Esophagus muscularis mucosa (tissue), 4 donors: Measurements from ENCODE around the gene CNTNAP2.

Experiments used
- EP300 ChIP-seq: sonication (generic); formaldehyde crosslinking; IDR thresholded peaks from one replicate; pipeline ENCODE4 v1.6.1; 2017; ENCODE audit warnings: antibody characterized with exemption
- POLR2A ChIP-seq: fragments of 450-650 bp; IDR thresholded peaks from one replicate; pipeline ENCODE4 v1.6.1; 2017; ENCODE audit warnings: antibody characterized with exemption, moderate library complexity, mild to moderate bottlenecking, low read depth
- POLR2AphosphoS5 ChIP-seq, 2 donors: sonication (generic); formaldehyde crosslinking; IDR thresholded peaks; one replicate each; pipeline ENCODE4 v1.6.1; 2017; ENCODE audit warnings: antibody characterized with exemption in 2 of 2
- TF ChIP-seq, protein P1 (sequence below), 3 experiments: fragments of 200-600 bp in 2 of 3; fragments of 450-650 bp in 1 of 3; sonication (generic) in 2 of 3; IDR thresholded peaks; one replicate each; pipeline ENCODE4 v1.5.1; 2017 to 2019; ENCODE audit warnings: antibody characterized with exemption in 3 of 3, mild to moderate bottlenecking in 2 of 3, moderate library complexity in 1 of 3

DNA sequence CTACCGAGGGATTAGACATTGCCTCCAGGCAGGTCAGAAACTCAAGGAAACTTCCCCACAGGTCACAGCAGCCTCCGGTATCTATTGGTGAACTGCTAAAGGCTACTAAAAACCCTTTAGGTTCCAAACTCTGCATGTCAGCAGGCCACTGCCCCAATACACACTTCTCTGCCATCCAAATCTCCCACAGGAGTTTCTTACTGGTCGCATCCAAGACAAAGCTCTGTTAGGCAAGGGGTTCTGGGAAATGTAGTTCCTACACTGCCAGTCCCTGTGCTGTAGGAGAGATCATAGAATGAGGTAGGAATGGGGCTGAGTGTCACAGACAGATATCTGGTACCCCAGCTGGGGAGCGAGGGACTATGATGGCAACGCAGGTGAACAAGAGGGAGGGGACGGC lies 1717.0 kb downstream of the CNTNAP2 start:
- TF ChIP-seq POLR2A (no peak), POLR2AphosphoS5 (IDR thresholded peaks at IDR 0.05) (no peak), EP300 (no peak)
- TF ChIP-seq, protein P1, sequence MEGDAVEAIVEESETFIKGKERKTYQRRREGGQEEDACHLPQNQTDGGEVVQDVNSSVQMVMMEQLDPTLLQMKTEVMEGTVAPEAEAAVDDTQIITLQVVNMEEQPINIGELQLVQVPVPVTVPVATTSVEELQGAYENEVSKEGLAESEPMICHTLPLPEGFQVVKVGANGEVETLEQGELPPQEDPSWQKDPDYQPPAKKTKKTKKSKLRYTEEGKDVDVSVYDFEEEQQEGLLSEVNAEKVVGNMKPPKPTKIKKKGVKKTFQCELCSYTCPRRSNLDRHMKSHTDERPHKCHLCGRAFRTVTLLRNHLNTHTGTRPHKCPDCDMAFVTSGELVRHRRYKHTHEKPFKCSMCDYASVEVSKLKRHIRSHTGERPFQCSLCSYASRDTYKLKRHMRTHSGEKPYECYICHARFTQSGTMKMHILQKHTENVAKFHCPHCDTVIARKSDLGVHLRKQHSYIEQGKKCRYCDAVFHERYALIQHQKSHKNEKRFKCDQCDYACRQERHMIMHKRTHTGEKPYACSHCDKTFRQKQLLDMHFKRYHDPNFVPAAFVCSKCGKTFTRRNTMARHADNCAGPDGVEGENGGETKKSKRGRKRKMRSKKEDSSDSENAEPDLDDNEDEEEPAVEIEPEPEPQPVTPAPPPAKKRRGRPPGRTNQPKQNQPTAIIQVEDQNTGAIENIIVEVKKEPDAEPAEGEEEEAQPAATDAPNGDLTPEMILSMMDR (IDR thresholded peaks at IDR 0.05), result no peak
